GM12875 (cell line): ENCODE measurements around the gene CTXN1.
A peak's percentile ranks its signal among the peaks of the same experiment; 100 is the strongest.

Experiments used
- H3K4me3 ChIP-seq: one replicate; pipeline ENCODE4 v1.5.1; 2011; ENCODE audit warnings: low read depth, low read length, control low read depth
- CTCF ChIP-seq: IDR thresholded peaks from 2 replicates; pipeline ENCODE4 v1.5.1; 2011; ENCODE audit warnings: low read depth, mild to moderate bottlenecking, control low read depth, inconsistent platforms, low read length, moderate library complexity, borderline replicate concordance; ENCODE audit not compliant: insufficient read depth

CTXN1 gene

GRCh38 chr19:7907544-7907943, 18.4 kb downstream of the CTXN1 start:
- no peak for TF ChIP-seq CTCF
- no peak overlapping the region for H3K4me3 ChIP-seq

GRCh38 chr19:7907122-7907521, 18.8 kb downstream of the CTXN1 start:
- H3K4me3 ChIP-seq: no peak overlapping the region
- TF ChIP-seq CTCF: no peak

DNA sequence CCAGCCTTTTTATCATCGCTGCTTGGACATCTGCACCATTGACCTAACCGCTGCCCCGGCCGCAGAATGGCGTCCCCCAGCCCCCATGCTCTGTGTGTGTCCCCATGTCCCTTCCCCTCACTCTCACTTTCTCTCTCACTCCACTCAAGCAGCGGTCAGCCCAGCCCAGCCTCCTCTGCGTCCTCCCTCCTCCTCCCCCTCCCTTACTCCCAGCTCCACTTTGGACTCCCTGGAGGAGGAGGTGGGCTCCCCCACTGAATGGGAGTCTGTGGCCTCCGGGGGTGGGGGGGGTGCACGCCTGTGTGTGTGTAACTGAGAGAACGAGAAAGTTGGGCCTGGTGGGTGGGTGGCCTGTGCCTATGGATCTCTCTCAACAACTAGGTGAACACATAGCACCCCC, 20.1 kb downstream of the CTXN1 start:
- H3K4me3 ChIP-seq: no peak overlapping the region
- TF ChIP-seq CTCF: no peak

DNA sequence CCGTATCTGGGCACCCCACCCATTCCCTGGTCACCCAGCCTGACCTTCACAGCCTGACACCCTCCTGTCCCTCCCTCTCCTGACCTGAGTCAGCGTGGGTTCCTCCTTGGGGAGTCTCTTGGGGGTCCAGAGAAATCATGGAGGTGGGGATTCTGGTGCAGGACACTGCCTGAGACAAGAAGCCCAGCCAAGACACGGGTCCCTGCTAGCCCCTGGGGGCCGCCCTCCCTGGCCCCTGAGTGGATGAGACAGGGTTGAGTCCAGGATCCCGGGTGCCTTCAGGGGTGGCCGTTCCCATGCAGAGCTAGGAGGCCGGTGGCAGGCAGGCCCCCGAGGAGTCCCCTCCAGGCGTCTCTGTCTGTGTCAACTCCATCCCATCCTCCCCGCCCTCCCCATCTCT, 20.7 kb downstream of the CTXN1 start:
- TF ChIP-seq CTCF: no peak
- H3K4me3 ChIP-seq: no peak overlapping the region

DNA sequence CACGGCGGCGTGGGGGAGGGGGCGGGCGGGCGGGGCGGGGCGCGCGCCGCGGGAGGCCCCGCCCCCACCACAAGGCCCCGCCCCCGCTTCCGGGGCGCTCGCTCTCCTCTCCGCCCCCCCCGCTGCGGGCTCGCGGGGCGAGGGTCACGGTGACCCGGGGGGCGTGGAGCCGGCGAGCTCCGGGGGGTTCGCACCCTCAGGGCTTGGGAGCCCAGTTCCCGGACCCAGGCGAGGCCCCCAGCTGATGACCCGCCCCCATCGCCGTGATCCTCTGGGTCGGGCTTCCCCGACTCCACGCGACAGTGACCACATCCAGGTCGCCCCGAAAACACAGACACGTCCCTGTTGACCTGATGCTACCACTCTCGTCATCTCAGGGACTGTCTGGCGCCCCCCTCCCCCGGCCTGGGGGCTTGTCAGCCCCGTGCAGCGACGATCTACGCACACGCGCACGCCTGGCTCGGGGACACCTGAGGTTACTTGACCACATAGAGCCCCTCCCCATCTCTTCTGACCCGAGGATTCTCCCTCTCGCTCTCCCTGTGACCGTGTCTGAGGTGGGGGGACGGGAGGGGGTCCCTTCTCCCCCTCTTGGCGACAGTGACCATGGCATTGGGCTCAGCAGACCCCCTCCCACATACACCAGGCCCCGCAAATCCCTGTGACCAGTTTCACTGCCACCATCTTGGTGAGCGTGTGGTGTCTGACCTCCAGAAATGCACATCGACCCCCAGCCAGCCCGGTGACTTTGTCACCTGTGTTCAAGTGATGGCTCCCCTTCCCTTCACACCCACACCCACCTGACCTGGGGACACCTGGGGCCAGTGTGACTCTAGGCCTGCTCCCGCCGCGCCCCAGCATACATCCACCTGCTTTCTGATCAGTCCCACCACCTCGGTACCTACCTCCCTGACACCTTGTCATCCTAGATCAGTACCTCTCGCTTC, 21.6 kb downstream of the CTXN1 start:
- peak overlapping the region; percentile 82 for H3K4me3 ChIP-seq
- no peak for TF ChIP-seq CTCF

- TF ChIP-seq CTCF: peak; percentile 62
- peak within 1 kb of the TSS; percentile 82 for H3K4me3 ChIP-seq
These were observed 22.5 kb downstream of the CTXN1 start, which contains the start of gene MAP2K7 for GRCh38 chr19:7903244-7904073. Gene MAP2K7 (plus strand): TSS chr19:7903877. CDS start chr19:7903945, 68 bp downstream.
